ENCODE data around the gene NAV2.

Gene NAV2

DNA sequence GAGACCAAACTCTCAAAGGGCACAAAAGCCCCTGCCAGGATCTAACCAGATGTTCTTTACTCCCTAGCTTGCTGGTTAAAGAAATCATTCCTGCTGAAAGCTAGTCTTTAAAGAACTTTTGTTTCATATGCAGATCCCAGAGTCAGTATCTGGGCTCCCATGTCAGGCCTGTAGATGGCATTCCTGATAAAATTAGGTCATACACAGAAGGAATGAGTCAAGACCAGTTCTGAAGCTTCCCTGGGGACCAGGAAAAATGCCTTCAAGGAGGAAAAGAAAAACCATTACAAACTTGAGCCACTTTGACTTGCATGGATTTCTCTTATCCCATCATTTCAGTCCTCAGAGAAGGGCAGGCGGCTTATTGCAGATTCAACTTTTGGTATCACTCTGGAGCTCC, 441.7 kb downstream of the NAV2 start:
- Histone ChIP-seq H3K4me3 (ENCODE audit: low read depth in 1 of 2, low read length in 2 of 2) (no peak overlapping the region), H3K4me1 (ENCODE audit: insufficient read depth, low read length) (no peaks in the 10 kb centered on the region), H3K4me2 (ENCODE audit: insufficient read depth, low read length) (no peak overlapping the region), H3K9ac (ENCODE audit: low read depth, low read length) (no peak overlapping the region), H3K79me2 (ENCODE audit: insufficient read depth, low read length) (no peaks in the 10 kb centered on the region), H3K27me3 (ENCODE audit: insufficient read depth, low read length, poor library complexity) (peaks cover 4% of the 10 kb centered on the region), H3K36me3 (ENCODE audit: insufficient read depth, low read length) (no peaks in the 10 kb centered on the region), H2AFZ (ENCODE audit: low read depth, low read length) (no peak overlapping the region), H4K20me1 (ENCODE audit: insufficient read depth, low read length) (no peaks in the 10 kb centered on the region), H3K27ac (ENCODE audit: low read length) (no peak overlapping the region), H3K9me3 (ENCODE audit: insufficient read depth, low read length, severe bottlenecking) (no peaks in the 10 kb centered on the region)
- TF ChIP-seq EZH2 (IDR thresholded peaks at IDR 0.05; ENCODE audit: borderline replicate concordance, low read depth, low read length, severe bottlenecking): no peak
- TF ChIP-seq, protein P1, sequence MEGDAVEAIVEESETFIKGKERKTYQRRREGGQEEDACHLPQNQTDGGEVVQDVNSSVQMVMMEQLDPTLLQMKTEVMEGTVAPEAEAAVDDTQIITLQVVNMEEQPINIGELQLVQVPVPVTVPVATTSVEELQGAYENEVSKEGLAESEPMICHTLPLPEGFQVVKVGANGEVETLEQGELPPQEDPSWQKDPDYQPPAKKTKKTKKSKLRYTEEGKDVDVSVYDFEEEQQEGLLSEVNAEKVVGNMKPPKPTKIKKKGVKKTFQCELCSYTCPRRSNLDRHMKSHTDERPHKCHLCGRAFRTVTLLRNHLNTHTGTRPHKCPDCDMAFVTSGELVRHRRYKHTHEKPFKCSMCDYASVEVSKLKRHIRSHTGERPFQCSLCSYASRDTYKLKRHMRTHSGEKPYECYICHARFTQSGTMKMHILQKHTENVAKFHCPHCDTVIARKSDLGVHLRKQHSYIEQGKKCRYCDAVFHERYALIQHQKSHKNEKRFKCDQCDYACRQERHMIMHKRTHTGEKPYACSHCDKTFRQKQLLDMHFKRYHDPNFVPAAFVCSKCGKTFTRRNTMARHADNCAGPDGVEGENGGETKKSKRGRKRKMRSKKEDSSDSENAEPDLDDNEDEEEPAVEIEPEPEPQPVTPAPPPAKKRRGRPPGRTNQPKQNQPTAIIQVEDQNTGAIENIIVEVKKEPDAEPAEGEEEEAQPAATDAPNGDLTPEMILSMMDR (IDR thresholded peaks at IDR 0.05; ENCODE audit: borderline replicate concordance, extremely low read depth, low read length, poor library complexity, severe bottlenecking): no peak
- DNase-seq (no peak), ATAC-seq (ENCODE audit: insufficient read depth, low read depth) (no peak)

DNA sequence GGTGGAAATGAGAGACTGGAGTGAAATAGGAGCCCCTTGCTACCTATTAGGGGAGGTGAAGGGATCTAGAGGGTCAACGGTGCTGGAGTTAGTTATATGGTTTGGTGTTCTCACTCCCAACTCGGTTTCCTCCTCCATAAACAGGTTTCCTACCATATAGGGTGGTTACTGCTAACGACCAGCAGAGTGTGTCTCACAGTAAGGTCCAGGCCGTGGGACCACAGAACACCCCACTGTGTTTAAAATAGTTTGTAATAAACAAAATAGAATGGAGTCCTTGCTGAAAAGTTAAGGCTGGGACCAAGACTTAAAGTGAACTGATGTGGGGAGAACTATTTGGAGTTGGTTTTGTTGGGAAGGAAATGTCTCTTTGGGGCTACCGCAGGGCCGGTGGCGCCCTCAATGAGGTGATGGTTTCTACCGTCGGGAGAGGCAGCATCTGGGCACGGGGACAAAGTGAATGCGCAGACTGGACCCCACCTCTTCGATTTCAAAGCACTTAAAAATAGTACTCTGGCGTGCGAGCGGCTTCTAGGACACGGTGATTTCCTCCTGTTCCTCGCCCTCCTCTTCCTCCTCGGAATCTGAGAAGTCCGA, 443.1 kb downstream of the NAV2 start:
- Histone ChIP-seq H3K36me3 (ENCODE audit: insufficient read depth, low read length) (no peaks in the 10 kb centered on the region), H3K4me3 (ENCODE audit: low read depth in 1 of 2, low read length in 2 of 2) (no peak overlapping the region), H3K9me3 (ENCODE audit: insufficient read depth, low read length, severe bottlenecking) (no peaks in the 10 kb centered on the region), H3K9ac (ENCODE audit: low read depth, low read length) (no peak overlapping the region), H3K27me3 (ENCODE audit: insufficient read depth, low read length, poor library complexity) (peaks cover 4% of the 10 kb centered on the region), H4K20me1 (ENCODE audit: insufficient read depth, low read length) (no peaks in the 10 kb centered on the region), H3K4me2 (ENCODE audit: insufficient read depth, low read length) (no peak overlapping the region), H2AFZ (ENCODE audit: low read depth, low read length) (no peak overlapping the region), H3K4me1 (ENCODE audit: insufficient read depth, low read length) (no peaks in the 10 kb centered on the region), H3K27ac (ENCODE audit: low read length) (no peak overlapping the region), H3K79me2 (ENCODE audit: insufficient read depth, low read length) (no peaks in the 10 kb centered on the region)
- DNase-seq (no peak), ATAC-seq (ENCODE audit: insufficient read depth, low read depth) (no peak)
- TF ChIP-seq EZH2 (IDR thresholded peaks at IDR 0.05; ENCODE audit: borderline replicate concordance, low read depth, low read length, severe bottlenecking): no peak
- TF ChIP-seq, protein P1 (IDR thresholded peaks at IDR 0.05; ENCODE audit: borderline replicate concordance, extremely low read depth, low read length, poor library complexity, severe bottlenecking): no peak

DNA sequence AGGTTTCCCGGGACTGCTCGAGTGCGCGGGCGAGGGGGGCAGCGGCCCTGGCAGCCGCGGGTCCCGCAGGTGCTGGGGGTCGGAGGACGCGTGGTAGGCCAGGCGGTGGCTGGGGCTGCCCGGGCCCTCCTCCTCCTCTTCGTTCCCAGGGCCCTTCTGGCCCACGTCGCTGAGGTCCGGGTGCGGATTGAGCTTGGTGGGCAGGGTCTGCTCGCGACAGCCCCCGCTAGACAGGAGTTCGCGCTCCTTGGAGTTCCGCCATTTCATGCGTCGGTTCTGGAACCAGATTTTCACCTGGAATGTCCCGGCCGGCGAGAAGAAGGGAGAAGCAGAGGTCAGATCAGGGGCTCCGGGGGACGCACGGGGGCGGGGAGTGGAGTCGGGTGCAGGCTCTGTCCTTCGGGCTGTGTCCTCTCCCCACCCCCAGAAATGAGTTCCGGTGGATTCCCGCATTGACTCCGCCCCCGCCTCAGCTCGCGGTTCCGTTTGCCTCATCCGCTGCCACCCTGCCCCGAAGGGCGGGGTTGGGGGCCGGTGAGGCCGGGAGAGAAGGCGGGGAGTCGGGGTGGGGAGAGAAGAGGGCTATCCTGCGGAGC, 443.7 kb downstream of the NAV2 start:
- Histone ChIP-seq H2AFZ (ENCODE audit: low read depth, low read length) (no peak overlapping the region), H4K20me1 (ENCODE audit: insufficient read depth, low read length) (no peaks in the 10 kb centered on the region), H3K4me2 (ENCODE audit: insufficient read depth, low read length) (no peak overlapping the region), H3K9ac (ENCODE audit: low read depth, low read length) (no peak overlapping the region), H3K27ac (ENCODE audit: low read length) (no peak overlapping the region), H3K36me3 (ENCODE audit: insufficient read depth, low read length) (no peaks in the 10 kb centered on the region), H3K9me3 (ENCODE audit: insufficient read depth, low read length, severe bottlenecking) (no peaks in the 10 kb centered on the region), H3K27me3 (ENCODE audit: insufficient read depth, low read length, poor library complexity) (peaks cover 3% of the 10 kb centered on the region), H3K4me1 (ENCODE audit: insufficient read depth, low read length) (no peaks in the 10 kb centered on the region), H3K79me2 (ENCODE audit: insufficient read depth, low read length) (no peaks in the 10 kb centered on the region), H3K4me3 (ENCODE audit: low read depth in 1 of 2, low read length in 2 of 2) (no peak overlapping the region)
- no peak for ATAC-seq (ENCODE audit: insufficient read depth, low read depth)
- TF ChIP-seq EZH2 (IDR thresholded peaks at IDR 0.05; ENCODE audit: borderline replicate concordance, low read depth, low read length, severe bottlenecking): no peak
- TF ChIP-seq, protein P1 (IDR thresholded peaks at IDR 0.05; ENCODE audit: borderline replicate concordance, extremely low read depth, low read length, poor library complexity, severe bottlenecking): no peak
- no peak for DNase-seq

Data from DND-41 (cell line).